GM12878 (cell line): ENCODE data around the gene MS4A4E.

Experiments
- ASH2L ChIP-seq: fragments of 300-600, 200-600 bp; sonication (generic); IDR thresholded peaks from 2 replicates; pipeline ENCODE4 v1.6.1; 2017; ENCODE audit warnings: low read depth, mild to moderate bottlenecking, borderline replicate concordance
- CHD2 ChIP-seq: IDR thresholded peaks from 2 replicates; pipeline ENCODE4 v1.6.1; 2011; ENCODE audit warnings: low read depth, low read length, improper control_type of control experiment, borderline replicate concordance
- CREB1 ChIP-seq: IDR thresholded peaks from 2 replicates; pipeline ENCODE4 v1.6.1; 2012; ENCODE audit warnings: low read depth, mild to moderate bottlenecking, inconsistent platforms
- SMAD1 ChIP-seq: fragments of 450-650 bp; IDR thresholded peaks from 2 replicates; pipeline ENCODE4 v1.6.1; 2018; ENCODE audit warnings: mild to moderate bottlenecking, low read depth; ENCODE audit not compliant: partially characterized antibody
- TF ChIP-seq, protein P1 (sequence below): IDR thresholded peaks from 2 replicates; pipeline ENCODE4 v1.6.1; 2012; ENCODE audit warnings: low read depth, low read length, improper control_type of control experiment
- TF ChIP-seq, protein P2 (sequence below), 3 experiments: IDR thresholded peaks in 2 of 3; conservative IDR thresholded peaks in 1 of 3; 2 replicates each; pipeline ENCODE4 v1.5.1; 2011; ENCODE audit warnings: low read depth in 3 of 3, low read length in 3 of 3, mild to moderate bottlenecking in 3 of 3, control low read depth in 2 of 3, moderate library complexity in 2 of 3, inconsistent platforms in 1 of 3, mixed read lengths in 1 of 3; ENCODE audit not compliant: control insufficient read depth in 2 of 3, insufficient read depth in 1 of 3; ENCODE audit errors: extremely low read depth in 1 of 3

DNA sequence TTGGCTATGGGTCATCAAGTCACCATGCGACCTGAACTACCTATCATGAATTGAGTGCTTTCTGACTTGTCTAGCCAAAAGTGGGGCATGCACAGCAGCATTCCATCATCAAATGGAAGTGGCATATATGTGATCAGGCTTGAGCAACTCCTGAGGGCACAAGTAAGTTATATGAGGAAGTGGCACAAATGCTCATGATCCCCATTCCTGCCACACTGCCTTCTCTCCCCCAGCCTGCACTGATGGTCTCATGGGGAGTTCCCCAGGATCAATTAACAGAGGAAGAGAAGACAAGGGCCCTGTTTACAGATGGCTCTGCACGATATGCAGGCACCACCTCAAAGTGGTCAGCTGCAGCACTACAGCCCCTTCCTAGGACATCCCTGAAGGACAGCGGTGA is 21.8 kb downstream of the MS4A4E start:
- TF ChIP-seq CREB1 (no peak), SMAD1 (no peak), ASH2L (no peak), CHD2 (no peak)
- TF ChIP-seq, protein P1, sequence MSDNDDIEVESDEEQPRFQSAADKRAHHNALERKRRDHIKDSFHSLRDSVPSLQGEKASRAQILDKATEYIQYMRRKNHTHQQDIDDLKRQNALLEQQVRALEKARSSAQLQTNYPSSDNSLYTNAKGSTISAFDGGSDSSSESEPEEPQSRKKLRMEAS = no peak
- TF ChIP-seq, protein P2, sequence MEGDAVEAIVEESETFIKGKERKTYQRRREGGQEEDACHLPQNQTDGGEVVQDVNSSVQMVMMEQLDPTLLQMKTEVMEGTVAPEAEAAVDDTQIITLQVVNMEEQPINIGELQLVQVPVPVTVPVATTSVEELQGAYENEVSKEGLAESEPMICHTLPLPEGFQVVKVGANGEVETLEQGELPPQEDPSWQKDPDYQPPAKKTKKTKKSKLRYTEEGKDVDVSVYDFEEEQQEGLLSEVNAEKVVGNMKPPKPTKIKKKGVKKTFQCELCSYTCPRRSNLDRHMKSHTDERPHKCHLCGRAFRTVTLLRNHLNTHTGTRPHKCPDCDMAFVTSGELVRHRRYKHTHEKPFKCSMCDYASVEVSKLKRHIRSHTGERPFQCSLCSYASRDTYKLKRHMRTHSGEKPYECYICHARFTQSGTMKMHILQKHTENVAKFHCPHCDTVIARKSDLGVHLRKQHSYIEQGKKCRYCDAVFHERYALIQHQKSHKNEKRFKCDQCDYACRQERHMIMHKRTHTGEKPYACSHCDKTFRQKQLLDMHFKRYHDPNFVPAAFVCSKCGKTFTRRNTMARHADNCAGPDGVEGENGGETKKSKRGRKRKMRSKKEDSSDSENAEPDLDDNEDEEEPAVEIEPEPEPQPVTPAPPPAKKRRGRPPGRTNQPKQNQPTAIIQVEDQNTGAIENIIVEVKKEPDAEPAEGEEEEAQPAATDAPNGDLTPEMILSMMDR (IDR thresholded peaks at IDR 0.05 in 2 of 3, conservative IDR thresholded peaks at IDR 0.05 in 1 of 3; ENCODE audit: control insufficient read depth in 2 of 3, extremely low read depth in 1 of 3, insufficient read depth in 1 of 3, low read depth in 3 of 3, low read length in 3 of 3) = no peak
